Peyer's patch (tissue), 4 donors: ENCODE data around the gene ANO7. TPM values are rescaled to one million over a fixed set of nuclear protein-coding genes. Genes with fewer than 3 reads are reported as not detected.

Experiments
- DNase-seq, 3 donors: peaks; one replicate each; pipeline ENCODE4 v3.0.0-alpha.2; 2017 to 2019
- H3K27ac ChIP-seq, 4 donors: fragments of 200-600 bp; sonication (generic); one replicate each; pipeline ENCODE4 v1.5.1; 2016 to 2019
- H3K27me3 ChIP-seq, 2 donors: fragments of 200-600 bp; sonication (generic); one replicate each; pipeline ENCODE4 v1.5.1; 2019
- H3K36me3 ChIP-seq, 3 donors: fragments of 200-600 bp; sonication (generic); one replicate each; pipeline ENCODE4 v1.5.1; 2016 to 2019
- H3K4me1 ChIP-seq, 4 donors: fragments of 200-600 bp; sonication (generic); one replicate each; pipeline ENCODE4 v1.5.1; 2016 to 2019
- H3K4me3 ChIP-seq, 4 donors: fragments of 200-600 bp; sonication (generic); 1 replicate in 3 of 4; 2 replicates in 1 of 4; pipeline ENCODE4 v1.5.1; 2016 to 2019; ENCODE audit warnings: mild to moderate bottlenecking in 1 of 4
- H3K9me3 ChIP-seq, 4 donors: fragments of 200-600 bp; sonication (generic); one replicate each; pipeline ENCODE4 v1.5.1; 2016 to 2019; ENCODE audit warnings: mild to moderate bottlenecking in 1 of 4
- CTCF ChIP-seq, 6 experiments: fragments of 450-650 bp in 4 of 6; fragments of 200-600 bp in 2 of 6; sonication (generic) in 1 of 6; IDR thresholded peaks; one replicate each; pipeline ENCODE4 v1.5.1; 2017 to 2019; ENCODE audit warnings: antibody characterized with exemption in 6 of 6, mild to moderate bottlenecking in 3 of 6, moderate library complexity in 1 of 6
- POLR2A ChIP-seq, 2 donors: fragments of 450-650 bp; IDR thresholded peaks; one replicate each; pipeline ENCODE4 v1.5.1; 2017; ENCODE audit warnings: antibody characterized with exemption in 2 of 2, mild to moderate bottlenecking in 2 of 2, moderate library complexity in 2 of 2
- total RNA-seq, 4 donors: library from RNA; depleted of rRNA; stranded (reverse); fragments of >200 nt; gene quantifications; one replicate each; pipeline ENCODE4 v1.1.0, GENCODE V29; 2016

Gene ANO7
- total RNA-seq, 4 donors from 2014 or later, result 89.1 to 188 (median 102) TPM

GRCh38 chr2:241203218-241204009 lies 14.9 kb downstream of the ANO7 start:
- H3K4me3 ChIP-seq, result no peak overlapping the region
- no peaks in the 10 kb centered on the region for H3K36me3 ChIP-seq
- no peaks in the 10 kb centered on the region for H3K27me3 ChIP-seq
- peaks cover 0 to 10% (median 0%) of the 10 kb centered on the region in 4 donors for H3K4me1 ChIP-seq
- no peak for DNase-seq
- no peaks in the 10 kb centered on the region for H3K9me3 ChIP-seq
- no peak overlapping the region for H3K27ac ChIP-seq
- TF ChIP-seq CTCF (IDR thresholded peaks at IDR 0.05), result no peak
- TF ChIP-seq POLR2A (IDR thresholded peaks at IDR 0.05), result no peak

- TF ChIP-seq POLR2A (IDR thresholded peaks at IDR 0.05) (no peak), CTCF (IDR thresholded peaks at IDR 0.05) (no peak)
- Histone ChIP-seq H3K27me3 (no peaks in the 10 kb centered on the region), H3K27ac (no peak overlapping the region), H3K4me3 (no peak overlapping the region), H3K9me3 (no peaks in the 10 kb centered on the region), H3K4me1 (peaks cover 0 to 10% (median 0%) of the 10 kb centered on the region in 4 donors), H3K36me3 (no peaks in the 10 kb centered on the region)
- no peak for DNase-seq
Observed at GRCh38 chr2:241204010-241204384, 15.5 kb downstream of the ANO7 start.

- no peaks in the 10 kb centered on the region for H3K27me3 ChIP-seq
- H3K4me3 ChIP-seq, result no peak overlapping the region
- H3K27ac ChIP-seq, result no peak overlapping the region
- no peaks in the 10 kb centered on the region for H3K36me3 ChIP-seq
- no peak for DNase-seq
- no peaks in the 10 kb centered on the region for H3K9me3 ChIP-seq
- TF ChIP-seq POLR2A (IDR thresholded peaks at IDR 0.05) (no peak), CTCF (IDR thresholded peaks at IDR 0.05) (no peak)
- peaks cover 0 to 10% (median 0%) of the 10 kb centered on the region in 4 donors for H3K4me1 ChIP-seq
Observed at GRCh38 chr2:241204490-241204889, 16.0 kb downstream of the ANO7 start.

- Histone ChIP-seq H3K27me3 (no peaks in the 10 kb centered on the region), H3K4me3 (no peak overlapping the region), H3K36me3 (no peaks in the 10 kb centered on the region), H3K4me1 (peaks cover 0 to 10% (median 0%) of the 10 kb centered on the region in 4 donors), H3K9me3 (no peaks in the 10 kb centered on the region), H3K27ac (no peak overlapping the region)
- no peak for DNase-seq
- TF ChIP-seq POLR2A (IDR thresholded peaks at IDR 0.05) (no peak), CTCF (IDR thresholded peaks at IDR 0.05) (no peak)
Observed at GRCh38 chr2:241205086-241205485, 16.6 kb downstream of the ANO7 start.

- no peaks in the 10 kb centered on the region for H3K9me3 ChIP-seq
- H3K27me3 ChIP-seq, result no peaks in the 10 kb centered on the region
- TF ChIP-seq CTCF (IDR thresholded peaks at IDR 0.05), result no peak
- TF ChIP-seq POLR2A (IDR thresholded peaks at IDR 0.05), result no peak
- peaks cover 0 to 10% (median 0%) of the 10 kb centered on the region in 4 donors for H3K4me1 ChIP-seq
- H3K4me3 ChIP-seq, result no peak overlapping the region
- no peak for DNase-seq
- no peak overlapping the region for H3K27ac ChIP-seq
- H3K36me3 ChIP-seq, result no peaks in the 10 kb centered on the region
Observed at GRCh38 chr2:241207151-241207550, 18.7 kb downstream of the ANO7 start.
